ENCODE data around the gene SMTN.
"Not testable (repeated sequence)": the region's sequence is repeated elsewhere in the genome, so short reads cannot be mapped to it uniquely, and the experiment has no call there.

The SMTN gene

GRCh38 chr22:31080848-31081649 is at the start of gene SMTN:
Gene SMTN, plus strand, starts transcription at chr22:31081318. Its CDS starts 1,941 bp downstream, at chr22:31083259.
- peak; percentile 68 to 77 for DNase-seq

- DNase-seq = no peak
These were observed 44.2 kb upstream of the SMTN start for GRCh38 chr22:31036671-31037550.

DNA sequence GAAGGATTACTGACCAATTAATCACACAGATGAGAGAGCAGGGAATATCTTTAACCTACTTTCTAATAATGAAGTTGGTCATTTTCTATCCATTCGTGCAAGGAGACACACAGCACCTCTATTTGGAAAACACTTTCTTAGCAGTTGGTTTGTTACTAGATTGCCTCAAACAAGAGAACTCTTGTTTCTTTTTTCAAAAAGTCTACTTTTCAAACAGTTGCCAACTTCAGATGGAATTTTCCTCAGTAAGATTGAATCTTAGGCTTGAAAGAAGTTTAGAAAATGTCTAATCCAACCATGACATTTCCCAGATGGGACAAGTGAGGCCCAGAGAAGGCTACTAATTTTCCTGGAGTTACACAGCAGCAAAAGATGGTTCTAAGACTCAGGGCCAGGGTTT is 42.4 kb upstream of the SMTN start:
- no peak for DNase-seq

DNA sequence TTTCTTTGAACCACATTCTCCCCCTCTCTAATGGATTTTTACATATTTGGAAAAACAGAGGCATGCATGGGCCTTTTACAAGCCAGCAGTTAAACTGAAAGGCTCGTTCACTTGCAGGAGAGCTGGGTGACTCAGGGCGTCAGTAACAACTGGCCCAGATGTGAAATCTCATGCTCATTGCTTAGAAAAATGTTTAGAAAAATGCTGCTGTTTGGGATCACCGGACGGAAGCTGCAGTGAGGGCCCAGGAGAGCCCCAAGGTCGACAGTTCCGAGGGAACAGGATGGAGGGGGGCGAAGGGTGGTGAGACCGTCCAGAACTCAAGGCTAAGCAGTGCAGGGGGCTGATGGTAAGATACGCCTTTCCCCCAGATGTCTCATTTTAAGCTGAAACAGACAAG is 41.7 kb upstream of the SMTN start:
- no peak for DNase-seq

DNA sequence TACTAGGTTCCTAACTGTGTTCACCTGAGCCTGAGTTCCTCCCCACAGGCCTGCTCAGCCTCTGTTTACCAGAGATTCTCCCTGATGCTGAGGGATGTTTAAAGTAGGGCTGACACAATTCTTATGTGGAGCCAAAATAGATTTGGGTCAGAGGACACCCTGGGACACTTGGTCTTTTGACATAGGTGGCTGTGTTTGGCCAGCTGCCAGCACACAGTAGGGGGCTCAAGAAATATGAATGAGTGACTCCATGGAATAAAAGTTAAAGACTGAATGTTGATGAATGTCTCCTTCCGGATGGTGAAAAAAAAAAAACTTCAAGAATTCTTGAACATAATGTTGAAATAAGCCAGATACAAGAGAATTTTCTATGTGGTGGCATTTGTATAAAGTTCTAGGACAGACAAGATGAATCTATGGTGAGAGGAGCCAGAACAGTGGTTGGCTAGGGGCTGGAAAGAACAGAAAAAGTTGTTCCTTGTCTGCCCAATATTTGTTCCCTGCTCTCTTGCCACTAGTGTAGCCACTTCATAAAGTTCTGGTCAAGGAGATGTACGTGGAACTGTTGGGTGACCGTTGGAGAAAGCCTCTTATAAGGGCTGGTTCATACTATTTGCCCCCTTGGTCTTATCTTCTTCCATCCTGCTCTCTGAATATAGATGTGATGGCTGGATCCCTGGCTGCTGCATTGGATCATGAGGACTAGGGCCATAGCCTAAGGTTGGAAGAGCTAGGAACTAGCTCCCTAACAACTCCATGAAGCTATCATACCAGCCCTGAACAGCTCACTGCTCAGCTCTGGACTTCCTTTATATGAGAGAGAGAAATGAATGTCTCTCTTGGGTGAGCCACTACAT is 40.3 kb upstream of the SMTN start:
- DNase-seq = no peak

DNA sequence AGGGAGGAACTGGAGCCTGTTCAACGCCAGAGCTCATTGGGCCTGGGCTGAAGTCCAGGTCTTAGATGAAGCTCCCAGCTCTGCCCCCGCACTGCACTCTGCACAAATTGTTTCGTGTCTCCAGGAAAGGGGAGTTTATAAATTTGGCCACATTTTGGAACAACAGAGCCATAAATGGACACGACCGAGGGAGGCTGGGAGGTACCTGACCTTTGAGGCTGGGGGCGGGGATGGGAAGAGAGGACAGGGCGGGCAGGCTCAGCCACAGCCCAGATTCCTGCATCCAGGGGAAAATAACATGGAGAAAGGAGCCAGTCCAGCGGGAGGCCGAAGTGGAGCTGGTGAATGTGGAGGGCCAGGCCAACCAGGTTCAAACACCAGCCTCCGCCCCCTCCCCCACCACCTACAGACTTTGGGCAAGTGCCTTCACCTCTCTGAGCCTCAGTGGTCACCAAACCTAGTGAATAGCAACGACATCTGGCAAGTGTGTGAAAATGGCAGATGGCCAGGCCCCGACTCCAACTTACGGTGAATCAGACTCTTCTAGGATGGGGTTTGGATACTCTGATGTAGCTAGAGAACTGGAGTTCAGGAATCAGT is 36.8 kb upstream of the SMTN start:
- DNase-seq = no peak

DNA sequence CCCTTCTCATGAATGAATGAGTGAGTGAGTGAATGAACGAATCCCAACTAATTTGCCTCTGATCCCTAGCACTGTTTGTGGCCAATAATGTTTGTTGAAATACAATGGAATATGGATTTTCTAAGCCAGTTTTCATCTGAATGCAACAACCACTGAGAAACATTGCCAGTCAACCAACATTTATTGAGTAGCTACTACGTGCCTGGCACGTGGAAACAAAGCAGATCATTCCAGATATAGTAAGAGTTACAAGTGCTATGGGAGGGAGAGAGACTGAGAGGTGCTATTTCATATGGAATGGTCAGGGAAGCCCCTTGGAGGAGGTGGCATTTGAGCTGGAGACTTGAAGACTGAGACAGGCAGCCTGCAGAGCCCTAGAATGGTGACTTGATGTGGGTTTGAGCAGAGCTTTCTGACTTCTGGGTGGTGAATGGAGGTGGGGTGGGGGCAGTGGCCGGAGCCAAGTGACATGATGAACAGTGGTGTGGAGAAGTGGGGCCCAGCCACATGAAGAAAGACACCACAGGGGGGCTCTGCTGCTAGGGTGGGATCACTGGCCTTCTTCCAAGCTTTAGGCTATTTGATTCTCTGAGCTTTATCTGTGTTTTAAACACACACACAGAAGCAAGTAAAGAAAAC is 35.1 kb upstream of the SMTN start:
- no peak for DNase-seq

DNA sequence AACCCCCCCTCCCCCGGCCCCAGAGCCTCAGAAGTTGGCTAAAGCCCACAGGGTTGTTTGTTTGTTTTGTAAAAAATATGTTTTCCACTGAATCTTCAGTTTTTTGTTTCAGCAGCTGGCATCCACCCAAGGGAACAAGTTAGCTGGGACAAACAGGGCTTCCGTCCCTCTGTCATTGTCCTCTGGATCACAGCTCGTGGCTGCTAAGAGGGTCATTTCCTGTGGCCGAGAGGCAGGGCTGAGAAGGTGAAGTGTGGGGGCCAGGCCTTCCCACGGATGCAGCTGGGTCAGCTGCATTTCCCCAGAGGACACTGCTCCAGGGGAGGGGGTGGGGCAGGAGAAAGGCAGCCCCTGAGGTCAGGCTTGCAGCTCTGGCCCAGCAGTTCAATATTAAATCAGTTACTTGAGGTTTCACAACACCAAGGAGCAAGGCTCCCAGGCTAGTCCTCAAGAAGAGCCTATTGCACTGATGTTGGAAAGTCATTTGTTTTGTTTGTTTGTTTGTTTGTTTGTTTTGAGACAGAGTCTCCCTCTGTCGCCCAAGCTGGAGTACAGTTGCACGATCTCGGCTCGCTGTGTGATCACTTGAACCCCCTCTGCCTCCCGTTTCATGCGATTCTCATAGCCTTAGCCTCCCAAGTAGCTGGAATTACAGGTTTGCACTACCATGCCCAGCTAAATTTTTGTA is 34.4 kb upstream of the SMTN start:
- no peak for DNase-seq

DNA sequence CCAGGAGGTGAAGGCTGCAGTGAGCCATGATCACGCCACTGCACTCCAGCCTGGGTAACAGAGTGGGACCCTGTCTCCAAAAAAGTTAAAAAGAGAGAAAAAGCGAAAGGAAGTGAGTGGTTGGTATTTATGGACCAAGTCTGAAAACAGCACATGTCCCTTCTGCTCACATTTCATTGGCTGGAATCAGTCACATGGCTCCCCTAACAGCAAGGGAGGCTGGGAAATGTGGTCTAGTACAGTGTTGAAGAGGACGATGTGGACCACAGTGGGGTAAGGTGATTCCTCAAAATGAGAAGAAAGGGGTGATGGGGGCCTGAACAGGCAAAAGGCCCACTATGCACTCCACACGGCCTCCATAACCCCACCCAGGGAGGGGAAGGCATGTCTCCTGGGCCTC is 32.5 kb upstream of the SMTN start:
- DNase-seq = no peak

DNA sequence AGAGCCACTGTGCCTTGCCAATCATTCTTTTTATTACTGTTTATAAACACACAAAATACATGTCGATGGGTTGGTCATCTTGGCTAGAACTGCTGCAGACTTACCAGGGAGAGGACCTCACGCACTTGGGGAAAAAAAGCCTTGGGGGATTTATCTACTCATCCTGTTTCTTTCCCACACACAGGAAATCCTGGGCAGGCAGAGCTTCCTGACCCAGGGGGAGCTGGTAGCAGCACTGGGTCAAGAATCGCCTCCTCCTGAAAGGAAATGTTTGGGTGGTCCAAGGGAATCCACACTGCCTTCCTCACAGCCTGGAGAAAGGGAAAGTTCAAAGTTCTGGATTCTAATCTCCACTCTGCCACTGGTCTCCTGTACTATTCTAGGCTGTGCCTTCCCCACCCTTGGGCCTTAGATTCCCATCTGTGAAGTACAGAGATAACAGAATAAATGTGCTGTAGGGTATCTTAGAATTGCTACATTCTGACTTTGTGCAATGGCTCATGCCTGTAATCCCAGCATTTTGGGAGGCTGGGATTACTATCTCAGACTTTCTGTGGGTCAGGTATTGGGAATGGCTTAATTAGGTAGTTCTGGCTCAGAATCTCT is 31.2 kb upstream of the SMTN start:
- DNase-seq = no peak

DNA sequence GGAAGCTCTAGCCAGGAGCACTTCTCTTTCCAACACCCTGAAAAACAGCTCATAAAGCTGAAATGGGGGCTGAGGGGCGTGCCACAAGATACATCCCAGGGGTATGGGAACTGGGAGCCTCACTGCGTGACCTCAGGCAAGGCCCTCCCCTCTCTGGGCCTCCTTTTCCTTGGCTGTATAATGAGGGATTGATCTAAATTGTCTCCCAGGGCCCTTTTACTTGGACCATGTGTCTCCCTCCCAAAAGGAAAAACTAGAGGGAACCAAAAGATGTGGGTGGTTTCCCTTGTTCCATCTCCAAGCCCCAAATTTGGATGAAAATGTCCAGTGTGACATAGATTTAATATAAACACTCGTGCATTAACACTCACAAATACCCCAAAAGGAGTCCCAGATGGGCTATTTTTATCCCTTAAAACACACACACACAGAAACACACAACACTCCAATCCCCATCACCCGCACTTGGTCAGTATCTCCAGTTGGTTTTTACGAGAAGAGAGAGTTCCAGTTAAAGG is 25.9 kb upstream of the SMTN start:
- no peak for DNase-seq

GRCh38 chr22:31055635-31056159 is 25.4 kb upstream of the SMTN start:
- no peak for DNase-seq

DNA sequence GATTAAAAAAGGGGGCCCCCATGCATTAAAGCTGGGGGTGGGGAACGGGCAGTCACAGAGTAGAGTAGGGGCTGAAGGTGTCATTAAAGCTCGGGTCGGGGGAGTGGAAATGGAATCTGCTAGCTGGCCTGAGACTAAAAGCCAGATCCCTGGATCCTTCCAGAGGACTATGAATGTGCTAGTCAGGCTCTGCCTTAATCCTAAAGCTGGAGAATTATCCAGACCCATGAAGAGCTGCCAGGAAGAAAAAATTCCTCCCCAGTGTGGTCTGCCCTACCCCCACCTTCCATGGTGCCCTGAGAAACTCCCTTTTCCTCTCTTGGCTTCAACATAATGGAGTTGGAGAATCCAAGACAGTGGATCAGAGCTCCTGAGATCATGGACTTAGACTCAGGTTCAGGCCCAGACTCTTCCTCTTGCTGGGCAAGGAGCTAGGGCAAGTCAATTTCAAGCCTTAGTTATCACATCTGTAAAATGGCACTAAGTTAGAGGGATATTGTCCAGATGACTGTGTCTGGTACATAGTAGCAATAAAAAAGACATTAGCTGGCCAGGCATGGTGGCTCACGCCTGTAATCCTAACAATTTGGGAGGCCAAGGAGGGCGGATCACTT is 24.0 kb upstream of the SMTN start:
- no peak for DNase-seq

GRCh38 chr22:31059663-31060062 is 21.5 kb upstream of the SMTN start:
- DNase-seq = not testable (repeated sequence)

DNA sequence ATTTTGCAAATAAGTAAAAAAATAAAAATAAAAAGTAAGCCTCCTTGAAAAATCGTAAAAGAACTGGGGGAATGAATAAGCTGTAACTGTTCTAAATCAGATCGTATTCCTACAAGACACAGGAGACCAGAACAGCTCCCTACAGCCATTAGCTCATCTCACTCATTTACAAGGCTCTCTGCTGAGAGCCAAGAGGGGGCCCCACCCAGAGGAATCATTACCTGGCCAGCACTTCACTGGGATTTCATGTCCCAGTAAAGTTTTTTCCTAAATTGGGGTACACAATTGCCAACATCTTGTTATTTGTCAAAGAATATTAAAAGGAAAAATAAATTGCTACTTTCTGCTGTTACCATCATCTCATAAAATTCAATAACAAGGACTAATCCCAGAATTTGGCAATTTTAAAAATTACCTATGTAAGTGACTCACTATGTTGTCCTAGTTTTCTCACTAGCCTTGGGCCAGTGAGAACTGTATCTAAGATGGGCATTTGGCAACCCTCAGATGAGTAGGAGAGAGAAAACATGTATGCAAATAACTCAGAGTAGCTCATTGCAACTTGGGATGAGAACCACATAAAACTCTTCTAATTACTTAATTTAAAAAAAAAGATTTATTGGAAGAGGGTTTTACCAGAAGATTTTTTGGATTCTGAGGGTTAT is 18.4 kb upstream of the SMTN start:
- DNase-seq = no peak

DNA sequence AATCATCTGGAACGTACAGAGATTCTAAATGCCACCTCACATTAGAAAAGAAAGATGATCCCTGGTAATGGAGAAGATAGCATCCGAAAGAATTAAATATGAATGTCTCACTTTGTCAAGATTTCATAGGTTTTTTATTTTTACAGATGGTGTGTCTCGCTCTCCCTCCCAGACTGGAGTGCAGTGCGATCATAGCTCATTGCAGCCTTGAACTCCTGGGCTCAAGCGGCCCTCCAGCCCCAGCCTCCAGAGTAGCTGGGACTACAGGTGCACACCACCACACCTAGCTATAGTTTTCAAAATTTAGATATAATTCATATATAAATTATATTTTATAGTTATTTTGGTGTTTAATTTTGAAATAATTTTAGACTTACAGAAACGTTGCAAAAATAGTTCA is 16.7 kb upstream of the SMTN start:
- DNase-seq = no peak

- DNase-seq = no peak
These were observed 12.1 kb upstream of the SMTN start for GRCh38 chr22:31068970-31069369.

DNA sequence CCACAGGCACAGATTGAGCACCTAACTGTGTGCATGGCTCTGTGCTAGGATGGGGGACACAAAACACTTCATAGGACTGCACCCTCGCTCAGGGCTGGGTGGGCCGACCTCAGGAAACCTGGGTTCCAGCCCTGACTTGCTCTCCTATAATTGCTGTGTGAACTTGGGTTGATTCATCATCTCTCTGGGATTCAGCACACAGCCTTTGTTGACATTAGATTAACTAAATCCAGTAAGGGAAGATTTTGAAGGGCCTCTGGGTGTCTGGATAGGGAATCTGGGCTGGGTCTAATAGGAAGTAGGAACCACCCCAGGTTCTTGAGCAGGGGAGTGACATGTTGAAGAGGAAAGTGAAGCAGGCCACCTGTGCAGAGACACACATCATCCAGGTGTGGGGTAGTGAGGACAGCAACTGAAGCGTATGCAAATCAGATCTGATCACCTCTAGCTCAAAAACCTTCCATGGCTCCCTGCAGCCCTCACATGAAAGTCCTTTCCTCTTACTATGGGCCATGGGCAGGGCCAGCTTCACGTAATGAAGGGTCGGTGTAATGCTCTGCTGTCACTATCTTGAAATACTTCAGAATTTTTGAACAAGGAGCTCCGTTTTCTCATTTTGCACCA is 11.3 kb upstream of the SMTN start:
- not testable (repeated sequence) for DNase-seq

- not testable (repeated sequence) for DNase-seq
These were observed 8.0 kb upstream of the SMTN start for GRCh38 chr22:31073125-31073524.

All from SW 1271 (cell line).